Effector CD8-positive, alpha-beta T cell (primary cell): Measurements from ENCODE around the gene USP44.
A peak's percentile ranks its signal among the peaks of the same experiment; 100 is the strongest.
"Not testable (repeated sequence)": the region's sequence is repeated elsewhere in the genome, so short reads cannot be mapped to it uniquely, and the experiment has no call there.

ENCODE experiments used
- DNase-seq: peaks from one replicate; lab custom pipeline; 2025; lab: John Stamatoyannopoulos, UW

Gene USP44

GRCh38 chr12:95506707-95507523, 44.4 kb downstream of the USP44 start:
- DNase-seq = no peak

GRCh38 chr12:95505039-95505438, 46.2 kb downstream of the USP44 start:
- no peak for DNase-seq

- no peak for DNase-seq
Measured at GRCh38 chr12:95504140-95504539, 47.1 kb downstream of the USP44 start.

- no peak for DNase-seq
Measured at GRCh38 chr12:95499772-95500171, 51.5 kb downstream of the USP44 start.

GRCh38 chr12:95498968-95499367, 52.3 kb downstream of the USP44 start:
- no peak for DNase-seq

GRCh38 chr12:95497031-95497430, 54.2 kb downstream of the USP44 start:
- DNase-seq = no peak

GRCh38 chr12:95495433-95495832, 55.8 kb downstream of the USP44 start:
- DNase-seq = no peak

GRCh38 chr12:95494888-95495287, 56.4 kb downstream of the USP44 start:
- DNase-seq = no peak

- no peak for DNase-seq
Measured at GRCh38 chr12:95492462-95492861, 58.8 kb downstream of the USP44 start.

GRCh38 chr12:95487024-95487423, 64.3 kb downstream of the USP44 start:
- no peak for DNase-seq

GRCh38 chr12:95484524-95484923, 66.8 kb downstream of the USP44 start:
- no peak for DNase-seq

GRCh38 chr12:95482564-95482963, 68.7 kb downstream of the USP44 start:
- not testable (repeated sequence) for DNase-seq

GRCh38 chr12:95481888-95482287, 69.4 kb downstream of the USP44 start:
- DNase-seq = no peak

- no peak for DNase-seq
Measured at GRCh38 chr12:95481072-95481471, 70.2 kb downstream of the USP44 start.

GRCh38 chr12:95480230-95480629, 71.0 kb downstream of the USP44 start:
- DNase-seq = no peak

- DNase-seq = no peak
Measured at GRCh38 chr12:95474660-95474958, 76.7 kb downstream of the USP44 start.

GRCh38 chr12:95473884-95474659, 77.2 kb downstream of the USP44 start, which contains the start of gene METAP2:
TSS of gene METAP2 (plus strand) at chr12:95474152. CDS start at chr12:95474180, 28 bp downstream.
- DNase-seq = peak; percentile 78

- peak; percentile 6 for DNase-seq
Measured at GRCh38 chr12:95473231-95473883, 77.9 kb downstream of the USP44 start.

GRCh38 chr12:95470300-95470699, 81.0 kb downstream of the USP44 start:
- no peak for DNase-seq
